HG03432 (cell line): ENCODE measurements around the gene GAPDH.
A peak's percentile ranks its signal among the peaks of the same experiment; 100 is the strongest.
"Not testable (repeated sequence)": the region's sequence is repeated elsewhere in the genome, so short reads cannot be mapped to it uniquely, and the experiment has no call there.

Experiments
- ATAC-seq: cut with Tn5 transposase; IDR thresholded peaks from one replicate; pipeline ENCODE4 v1.9.1; 2021; ENCODE audit warnings: mild to moderate bottlenecking, moderate library complexity; ENCODE audit not compliant: unreplicated experiment

The GAPDH gene

DNA sequence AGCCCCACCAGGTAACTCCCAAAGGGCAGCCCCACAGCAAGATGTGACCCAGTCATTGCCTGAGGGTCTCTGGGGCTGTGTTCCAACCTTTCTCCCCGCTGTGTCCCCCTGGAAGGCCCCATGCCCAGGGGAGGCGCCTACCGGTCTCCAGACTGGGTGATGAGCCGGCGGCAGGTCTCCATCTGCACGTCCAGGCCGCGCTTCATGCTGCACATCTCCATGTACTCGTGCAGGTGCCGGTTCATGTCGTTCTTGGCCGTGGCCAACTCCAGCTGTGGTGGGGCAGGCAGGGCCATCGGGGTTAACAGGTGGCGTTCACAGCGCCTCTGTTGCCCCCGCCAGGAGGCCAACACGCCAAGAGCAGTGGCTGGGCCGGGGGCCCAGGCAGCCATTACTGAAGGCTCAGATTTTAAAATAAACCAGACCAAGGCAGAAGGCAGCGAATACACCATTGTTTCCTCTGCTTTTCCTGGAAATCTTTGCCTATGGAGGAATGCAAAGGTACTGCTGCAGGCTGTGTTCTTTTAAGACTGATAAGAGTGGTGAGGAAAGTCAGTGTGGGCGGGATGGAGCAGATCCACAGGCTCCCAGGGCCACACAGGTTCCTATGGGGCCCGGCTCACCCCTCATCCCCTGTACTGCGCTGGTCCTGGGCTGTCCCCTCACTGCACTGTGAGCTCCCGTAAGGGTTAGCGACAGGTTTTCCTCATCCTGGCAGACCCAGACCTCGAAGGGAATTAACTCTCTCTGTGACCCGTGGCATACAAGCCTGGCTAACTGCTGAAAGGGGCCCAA, 7.3 kb downstream of the GAPDH start:
- no peak for ATAC-seq

DNA sequence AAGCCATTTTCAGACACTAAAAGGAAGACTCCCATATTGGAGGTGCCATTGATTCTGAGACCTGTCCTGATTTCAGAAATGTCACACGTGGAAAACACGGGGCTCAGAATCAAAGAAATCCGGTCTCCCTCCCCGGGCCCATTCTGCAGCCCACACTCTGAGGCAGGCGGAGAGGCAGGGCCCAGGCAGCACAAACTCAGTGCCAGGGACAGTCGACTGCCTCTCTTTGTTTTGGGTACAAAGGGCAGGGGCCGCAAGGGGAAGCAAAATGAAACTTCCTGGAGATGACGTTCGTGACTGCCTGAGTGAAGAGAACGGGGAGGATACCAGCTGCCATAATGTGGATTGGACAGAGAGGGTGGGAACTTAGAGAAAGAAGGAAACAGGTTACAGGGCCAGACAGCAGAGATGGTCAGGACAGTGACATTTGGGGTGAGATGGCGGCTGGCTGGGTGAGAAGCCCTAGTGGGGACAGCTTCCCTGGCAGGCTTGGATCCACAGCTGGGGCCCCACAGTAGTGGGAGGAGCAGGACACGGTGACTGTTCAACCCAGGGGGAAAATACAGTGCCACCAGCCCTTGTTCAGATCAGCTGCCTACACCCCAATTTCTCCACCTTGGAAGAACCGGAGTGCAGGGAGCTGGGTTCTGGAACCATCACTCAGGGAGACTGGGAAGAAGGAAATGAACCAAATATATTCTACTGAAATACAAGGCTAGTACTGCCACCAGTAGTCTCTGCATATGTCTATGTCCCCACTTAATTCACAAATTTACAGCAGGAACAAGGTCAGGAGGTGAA, 8.1 kb downstream of the GAPDH start:
- ATAC-seq, result no peak

DNA sequence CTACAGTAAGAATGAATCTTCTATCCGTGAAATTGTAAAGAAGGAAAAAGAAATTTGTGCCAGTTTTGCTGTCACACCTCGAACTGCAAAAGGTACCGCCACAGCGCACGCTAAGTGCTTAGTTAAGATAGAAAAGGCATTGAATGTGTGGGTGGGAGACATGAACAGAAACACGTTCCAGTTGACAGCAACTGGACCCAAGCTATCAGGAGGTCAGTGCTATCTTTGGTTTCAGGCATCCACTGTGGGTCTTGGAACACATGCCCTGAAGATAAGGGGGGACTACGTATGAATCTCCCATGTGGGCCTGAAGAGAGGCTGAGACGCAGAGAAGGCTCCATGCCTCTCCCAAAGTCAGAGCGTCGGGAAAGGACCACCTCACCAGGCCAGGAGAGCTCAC, 11.7 kb downstream of the GAPDH start:
- ATAC-seq, result no peak

GRCh38 chr12:6547566-6547965, 13.2 kb downstream of the GAPDH start:
- no peak for ATAC-seq

DNA sequence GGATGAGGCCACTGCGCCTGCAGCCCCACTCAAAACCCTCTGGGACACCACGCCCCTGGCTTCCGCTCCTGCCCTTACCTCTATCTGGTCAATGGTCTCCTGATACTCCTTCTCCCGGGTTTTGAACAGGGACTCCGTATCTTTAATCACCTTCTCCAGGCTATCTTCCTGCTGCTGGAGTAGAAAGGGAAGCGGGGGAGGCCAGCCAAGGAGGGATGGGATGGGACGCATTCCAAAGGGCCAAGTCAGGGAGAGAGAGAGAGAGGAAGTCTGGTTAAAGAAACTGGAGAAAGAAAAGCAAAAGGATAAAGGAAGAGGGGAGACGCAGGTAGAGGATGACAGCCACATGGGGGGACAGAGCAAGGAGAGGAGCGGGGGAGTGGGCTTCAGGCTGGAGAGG, 13.7 kb downstream of the GAPDH start:
- no peak for ATAC-seq

GRCh38 chr12:6548556-6548955, 14.2 kb downstream of the GAPDH start:
- ATAC-seq, result no peak

GRCh38 chr12:6548966-6549683, 14.8 kb downstream of the GAPDH start:
- ATAC-seq, result no peak

DNA sequence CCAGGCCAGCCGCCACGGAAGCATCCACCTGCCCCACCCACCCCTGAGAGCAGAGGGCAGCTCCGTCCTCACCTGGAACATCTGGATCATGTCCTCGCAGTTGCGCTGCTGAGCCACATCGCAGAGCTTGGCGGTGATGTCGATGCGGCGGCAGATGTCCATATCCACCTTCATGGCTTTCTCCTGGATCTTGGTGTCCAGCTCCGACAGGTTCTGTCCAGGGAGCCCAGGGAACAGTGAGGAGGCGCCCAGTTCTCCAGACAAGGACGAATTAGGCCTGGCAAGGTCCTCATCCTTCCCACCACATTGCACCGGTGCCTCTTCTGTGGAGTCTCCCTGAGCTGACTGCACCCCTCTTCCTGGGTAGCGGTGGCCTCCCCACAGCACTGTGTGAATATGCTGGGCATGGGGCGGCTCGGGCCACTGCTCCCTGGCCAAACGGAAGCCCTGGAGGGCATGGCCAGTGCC, 15.4 kb downstream of the GAPDH start:
- no peak for ATAC-seq

DNA sequence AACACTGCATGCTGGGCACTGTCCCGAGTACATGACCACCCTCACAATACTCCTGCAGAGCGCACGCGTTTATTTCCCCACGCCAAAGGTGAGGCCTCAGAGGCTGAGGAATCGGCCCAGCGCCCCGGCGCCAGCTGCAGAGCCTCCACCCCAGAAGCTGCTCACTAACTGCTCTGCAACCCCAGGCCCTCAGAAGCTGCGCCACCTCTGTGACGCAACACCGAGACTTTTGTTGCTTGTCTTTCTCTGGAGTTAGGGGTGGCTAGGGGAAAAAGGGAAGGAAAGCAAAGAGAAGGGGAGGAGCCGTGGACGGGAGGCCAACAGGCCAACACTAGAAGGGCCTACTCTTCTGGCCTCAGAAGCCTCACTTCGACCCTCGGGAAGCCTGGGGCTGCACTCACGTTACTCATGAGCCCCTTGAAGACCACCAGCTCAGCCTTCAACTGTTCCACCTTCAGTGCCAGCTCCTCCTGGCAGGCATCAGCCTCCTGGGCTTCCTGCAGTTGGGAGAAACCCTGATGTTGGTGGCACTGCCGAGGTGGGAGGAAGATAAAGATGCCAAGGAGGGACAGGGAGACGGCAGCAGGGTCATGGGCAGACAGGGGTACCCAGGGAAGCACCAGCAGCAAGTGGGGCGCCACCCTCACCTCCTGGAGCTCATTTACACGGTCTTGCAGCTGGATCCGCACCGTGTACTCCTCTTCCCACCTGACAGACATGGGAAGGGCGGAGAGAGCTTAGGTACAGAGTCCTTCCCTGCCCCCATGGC, 16.2 kb downstream of the GAPDH start:
- no peak for ATAC-seq

DNA sequence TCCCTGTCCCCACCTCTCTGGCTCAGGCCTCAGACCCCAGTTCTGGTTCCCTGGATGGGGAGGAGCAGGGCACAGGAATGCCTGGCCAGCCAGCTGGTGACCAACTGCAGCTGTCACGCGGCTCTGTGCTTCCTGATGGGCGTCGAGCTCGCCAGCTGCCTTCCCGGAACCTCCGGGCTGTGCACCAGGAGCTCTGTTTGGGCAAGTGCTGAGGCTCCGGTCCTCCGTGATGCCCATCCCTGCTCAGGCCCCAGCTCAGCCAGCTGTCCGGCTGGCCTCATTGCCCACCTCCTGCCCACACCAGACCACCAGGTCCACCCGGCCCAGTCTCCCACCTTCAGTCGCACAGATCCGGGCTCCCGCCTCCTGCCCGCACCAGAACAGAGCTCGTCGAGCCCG, 16.7 kb downstream of the GAPDH start:
- ATAC-seq, result no peak

DNA sequence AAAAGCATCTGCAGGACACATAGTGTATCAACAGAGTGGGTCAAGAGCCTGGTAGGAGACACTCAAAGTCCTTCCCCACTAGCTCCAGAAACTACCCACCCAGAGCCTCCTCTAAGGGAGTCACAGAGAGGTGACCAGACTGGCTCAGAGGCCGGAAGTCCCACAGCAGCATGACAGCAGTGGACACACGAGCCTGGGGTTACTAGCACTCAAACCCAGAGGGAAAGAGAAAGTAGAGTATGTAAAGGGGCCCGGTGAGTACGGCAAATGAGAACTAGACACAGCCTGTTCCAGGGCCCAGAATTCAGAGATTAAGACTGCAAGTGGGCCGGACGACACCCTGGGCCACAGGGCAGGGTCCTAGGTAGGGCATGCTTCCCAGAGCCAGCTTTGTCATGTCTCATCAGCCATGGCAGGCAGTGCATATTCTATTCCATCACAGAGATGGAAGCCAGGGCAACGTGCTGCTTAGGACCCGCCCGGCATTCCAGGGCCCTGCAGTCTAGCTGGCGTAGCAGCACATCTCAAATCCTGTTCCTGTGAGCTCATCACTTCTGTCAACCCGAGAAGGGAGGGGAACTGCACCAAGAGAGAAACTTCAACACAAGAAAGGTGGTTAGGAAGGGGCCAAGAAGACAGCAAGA, 17.3 kb downstream of the GAPDH start:
- no peak for ATAC-seq

GRCh38 chr12:6552140-6552551, 17.8 kb downstream of the GAPDH start:
- no peak for ATAC-seq

DNA sequence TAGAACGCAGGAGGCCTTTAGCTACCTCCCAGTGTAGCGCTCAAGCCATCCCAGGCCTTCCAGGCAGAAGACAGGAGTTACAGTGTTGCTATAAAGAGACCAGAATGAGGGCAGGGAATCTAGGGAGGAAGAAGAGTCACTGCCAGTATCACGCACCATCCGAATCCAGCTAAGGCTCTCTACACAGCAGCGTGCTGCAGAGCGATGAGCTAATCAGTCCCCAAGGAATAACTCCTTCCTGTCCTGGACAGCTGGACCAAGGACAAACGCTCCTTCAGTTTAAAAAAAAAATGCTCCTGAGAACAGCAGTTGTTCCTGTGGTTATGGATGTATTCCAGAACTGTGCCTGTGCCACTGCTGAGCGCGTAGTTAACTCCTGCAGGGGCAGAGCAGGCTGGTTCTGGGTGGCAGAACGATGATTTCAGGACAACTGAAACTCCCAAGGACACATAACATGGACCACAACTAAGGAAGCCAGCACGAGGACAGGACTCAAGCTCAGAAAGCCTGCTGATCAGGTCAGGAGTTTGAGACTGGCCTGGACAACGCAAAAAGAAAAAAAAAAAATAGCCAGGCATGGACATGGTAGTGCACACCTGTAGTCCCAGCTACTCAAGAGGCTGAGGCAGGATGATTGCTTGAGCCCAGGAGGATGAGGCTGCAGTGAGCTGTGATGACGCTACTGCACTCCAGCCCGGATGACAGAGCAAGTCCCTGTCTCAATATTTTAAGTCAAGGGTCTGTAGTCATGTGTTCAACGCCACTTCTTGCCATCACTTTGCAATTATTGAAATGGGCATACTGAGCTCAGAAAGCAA, 18.9 kb downstream of the GAPDH start:
- no peak for ATAC-seq

- ATAC-seq, result peak; percentile 40
These were observed 20.1 kb downstream of the GAPDH start for GRCh38 chr12:6554168-6555017.

DNA sequence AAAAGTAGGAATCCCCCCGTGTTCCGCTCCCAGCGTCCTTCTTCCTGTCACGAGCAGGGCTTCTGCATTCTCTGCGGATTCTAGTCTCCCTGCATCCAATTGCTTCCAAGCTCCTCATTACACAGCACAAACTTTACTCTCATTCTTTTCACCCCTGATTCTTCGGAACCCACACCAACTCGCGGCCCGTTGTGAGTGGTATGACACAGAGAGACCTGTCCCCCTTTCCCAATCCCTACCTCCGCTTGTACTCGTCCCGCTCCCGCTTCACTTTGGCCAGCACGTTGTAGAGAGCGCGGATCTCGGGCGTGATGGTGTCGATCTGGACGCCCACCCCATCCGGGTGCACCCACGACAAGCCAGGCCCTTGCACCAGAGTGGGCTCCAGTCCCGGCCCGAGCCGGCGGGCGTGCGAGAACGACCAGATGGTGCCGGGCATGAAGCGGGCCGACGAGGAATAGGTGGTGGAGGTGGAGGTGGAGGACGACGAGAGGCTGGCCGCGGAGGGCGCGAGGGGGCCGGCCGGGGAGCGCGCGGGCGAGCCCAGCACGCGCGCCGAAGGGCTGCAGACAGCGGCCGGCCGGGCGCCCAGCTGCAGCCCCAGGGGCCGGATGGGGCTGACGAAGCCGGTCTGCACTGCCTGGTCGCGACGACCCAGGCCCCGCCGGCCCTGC, 20.8 kb downstream of the GAPDH start:
- ATAC-seq, result peak; percentile 11

GRCh38 chr12:6556496-6556817, 22.1 kb downstream of the GAPDH start:
- ATAC-seq, result not testable (repeated sequence)

DNA sequence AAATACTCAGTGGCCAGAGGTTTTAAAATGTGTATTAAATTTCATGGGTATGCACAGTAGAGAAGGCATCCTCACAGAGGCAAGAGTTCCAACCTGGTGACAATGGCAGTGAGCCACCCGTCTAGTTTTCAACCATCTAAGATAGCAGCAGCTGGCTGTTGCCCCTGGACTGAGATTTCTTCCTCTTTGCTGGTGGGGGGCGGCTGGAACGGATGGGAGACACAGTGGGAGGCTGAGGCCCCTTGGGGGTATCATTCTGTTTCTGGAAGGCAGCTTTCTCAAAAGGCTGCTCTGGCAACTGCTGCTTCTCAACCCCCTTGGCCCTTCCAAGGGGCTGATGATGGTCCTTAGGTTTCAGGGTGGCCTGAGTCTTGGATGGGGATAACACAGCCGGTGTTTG, 22.5 kb downstream of the GAPDH start:
- no peak for ATAC-seq
